GM19395 (cell line): ENCODE data around the gene CPXM2.

ENCODE experiments used
- ATAC-seq: cut with Tn5 transposase; IDR thresholded peaks from one replicate; pipeline ENCODE4 v1.9.1; 2021; ENCODE audit warnings: mild to moderate bottlenecking, moderate library complexity; ENCODE audit not compliant: unreplicated experiment

CPXM2 gene

DNA sequence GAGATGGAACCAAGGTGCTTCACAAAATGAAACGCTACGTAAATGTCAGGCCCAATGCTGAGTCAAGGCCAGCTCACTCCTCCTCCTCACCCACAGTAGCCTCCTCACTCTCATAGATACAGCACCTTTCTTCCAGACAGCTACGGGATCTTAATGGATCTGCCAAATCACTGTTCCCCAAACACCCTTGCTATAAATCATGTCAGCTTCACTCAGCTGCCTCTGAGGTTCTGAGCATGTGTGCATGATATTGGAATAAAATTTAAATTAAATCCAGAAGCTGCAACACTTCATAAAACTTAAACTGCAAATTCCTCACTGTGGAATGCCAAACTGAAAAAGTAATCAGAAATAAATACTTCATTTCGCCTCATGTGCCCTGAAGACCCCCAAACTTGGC is 14.7 kb upstream of the CPXM2 start:
- no peak for ATAC-seq

GRCh38 chr10:123904834-123905409 is 13.3 kb upstream of the CPXM2 start:
- ATAC-seq: no peak

- no peak for ATAC-seq
Observed at GRCh38 chr10:123903621-123904020, 12.0 kb upstream of the CPXM2 start.

- ATAC-seq: no peak
Observed at GRCh38 chr10:123901621-123902020, 10.0 kb upstream of the CPXM2 start.

DNA sequence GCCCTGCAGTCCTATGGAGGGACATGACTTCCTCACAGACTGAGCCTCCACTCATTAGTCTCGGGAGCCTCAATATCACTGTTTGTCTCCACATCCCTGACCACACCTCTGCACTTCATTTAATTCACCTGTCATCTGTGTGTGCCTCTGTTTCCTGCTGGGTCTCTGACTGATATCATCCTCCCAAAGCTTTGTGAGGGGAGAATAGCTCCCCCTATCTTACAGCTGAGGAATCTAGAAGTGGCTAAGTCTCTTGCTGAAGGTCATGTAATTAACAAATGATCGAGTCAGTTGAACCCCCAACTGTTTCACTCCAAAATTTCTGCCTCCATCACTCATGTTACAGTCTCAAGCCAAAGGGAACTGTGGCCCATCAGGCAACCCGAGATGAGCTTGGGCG is 5.5 kb upstream of the CPXM2 start:
- no peak for ATAC-seq

DNA sequence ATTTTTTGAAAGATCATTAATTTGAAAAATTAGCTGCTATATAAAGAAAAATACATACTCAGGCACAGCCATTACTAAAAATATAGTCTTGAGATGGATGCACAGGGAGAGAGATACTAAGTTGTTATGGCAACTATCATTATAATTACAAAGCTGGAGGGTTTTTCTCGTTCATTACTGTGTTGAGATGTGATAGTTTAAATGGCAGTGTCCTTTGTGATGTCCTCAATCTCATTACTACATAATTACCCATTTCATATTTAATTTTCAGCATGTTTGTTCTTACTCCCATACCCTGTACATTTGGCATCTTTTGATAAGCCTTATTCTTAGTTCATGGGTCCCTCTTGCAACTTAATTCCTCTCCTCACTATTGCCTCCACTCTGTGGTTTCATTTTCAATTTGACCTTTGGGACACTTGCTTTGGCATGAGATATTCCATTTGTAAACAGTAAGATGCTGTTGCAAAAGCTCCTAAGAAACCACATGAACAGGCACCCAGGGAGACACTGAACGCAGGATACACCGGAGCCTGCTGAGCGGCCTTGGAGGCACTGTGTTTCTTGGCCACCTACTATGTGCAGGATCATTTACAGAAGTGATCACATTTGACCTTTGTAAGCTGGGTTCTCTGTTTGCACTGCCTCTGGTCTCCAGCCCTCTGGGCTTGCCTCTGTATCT is 4.8 kb upstream of the CPXM2 start:
- ATAC-seq: no peak

DNA sequence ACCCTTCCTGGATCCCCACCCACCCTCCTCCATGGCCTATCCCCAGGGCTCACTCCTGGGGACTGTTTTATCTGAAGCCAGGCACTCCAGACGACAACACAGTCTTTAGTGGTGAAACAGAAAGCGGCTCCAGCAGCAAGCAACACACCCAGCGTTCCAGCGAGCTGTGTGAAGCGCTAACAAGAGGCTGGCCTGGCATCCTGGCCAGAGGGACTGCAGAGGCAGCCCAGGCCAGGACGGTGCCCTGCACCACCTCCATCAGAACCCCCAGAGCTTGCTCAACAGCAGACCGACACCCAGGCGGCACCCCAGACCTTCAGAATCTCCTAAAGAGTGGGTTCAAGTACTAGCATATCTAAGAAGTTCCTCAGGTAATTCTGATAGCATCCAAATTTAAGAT is 2.0 kb upstream of the CPXM2 start:
- ATAC-seq: no peak

DNA sequence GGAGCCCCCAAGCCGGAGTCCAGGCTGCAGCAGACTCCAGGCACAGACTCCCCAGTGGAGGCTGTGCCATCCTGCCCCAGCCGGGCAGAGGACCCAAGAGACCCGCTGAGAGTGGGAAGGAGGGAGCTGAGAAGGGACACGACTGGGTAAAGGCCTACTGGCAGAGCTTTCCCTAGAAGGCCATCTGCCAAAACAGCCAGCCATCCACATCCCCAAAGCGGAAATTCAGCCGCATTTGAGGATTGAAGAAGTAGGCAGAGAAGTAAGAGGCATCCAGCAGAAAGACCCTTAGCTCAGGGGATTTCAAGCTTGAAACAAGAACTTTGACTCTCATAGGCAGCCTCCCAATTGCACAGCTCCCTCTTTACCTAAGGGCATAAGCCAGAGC is 857 bp downstream of the CPXM2 start:
- ATAC-seq: no peak

- no peak for ATAC-seq
Observed at GRCh38 chr10:123890226-123890625, 1.4 kb downstream of the CPXM2 start.

DNA sequence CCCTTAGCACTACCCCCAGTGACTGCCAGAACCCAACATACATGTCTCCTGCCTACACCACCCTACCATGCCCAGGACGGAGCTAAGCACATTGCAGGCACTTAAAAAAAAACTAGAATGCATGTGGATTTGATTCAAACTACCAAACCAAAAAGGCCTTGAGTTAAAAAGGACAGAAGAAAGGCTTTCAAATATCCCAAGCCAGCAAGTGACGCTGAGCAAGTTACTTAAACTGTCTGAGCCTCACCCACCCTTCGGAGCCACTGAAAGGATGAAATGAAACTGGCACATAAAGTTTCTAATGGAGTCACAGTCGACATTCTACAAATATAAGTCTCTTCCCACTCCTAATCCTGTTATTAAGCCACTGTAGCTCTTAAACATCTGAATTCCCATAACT is 1.8 kb downstream of the CPXM2 start:
- no peak for ATAC-seq

DNA sequence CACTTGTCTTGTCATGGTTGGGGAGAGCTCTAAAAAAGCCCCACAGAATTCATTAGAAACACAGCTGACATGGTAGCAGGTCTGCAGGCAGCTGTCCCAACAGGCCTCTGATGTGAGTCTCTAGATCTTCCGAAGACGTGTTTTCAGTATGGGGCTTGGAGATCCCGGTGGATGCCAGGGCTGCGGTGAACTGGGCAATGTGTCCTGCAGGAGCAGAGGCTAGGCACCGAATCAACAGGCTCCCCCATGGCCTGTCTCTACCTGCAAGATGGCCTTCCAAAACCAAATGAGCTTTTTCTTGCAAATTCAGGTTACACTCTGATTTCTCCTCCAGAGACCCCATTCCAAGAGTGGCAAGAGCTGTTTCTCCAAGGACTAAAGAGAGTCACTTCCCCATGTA is 2.9 kb downstream of the CPXM2 start:
- no peak for ATAC-seq

- no peak for ATAC-seq
Observed at GRCh38 chr10:123888256-123888655, 3.4 kb downstream of the CPXM2 start.

- ATAC-seq: no peak
Observed at GRCh38 chr10:123886292-123886691, 5.3 kb downstream of the CPXM2 start.

GRCh38 chr10:123885406-123886170 is 6.0 kb downstream of the CPXM2 start:
- ATAC-seq: no peak

GRCh38 chr10:123884907-123885381 is 6.7 kb downstream of the CPXM2 start:
- no peak for ATAC-seq

- no peak for ATAC-seq
Observed at GRCh38 chr10:123884351-123884906, 7.2 kb downstream of the CPXM2 start.

- ATAC-seq: no peak
Observed at GRCh38 chr10:123883673-123884320, 7.8 kb downstream of the CPXM2 start.

- no peak for ATAC-seq
Observed at GRCh38 chr10:123882681-123883445, 8.7 kb downstream of the CPXM2 start.

GRCh38 chr10:123882177-123882576 is 9.4 kb downstream of the CPXM2 start:
- no peak for ATAC-seq

DNA sequence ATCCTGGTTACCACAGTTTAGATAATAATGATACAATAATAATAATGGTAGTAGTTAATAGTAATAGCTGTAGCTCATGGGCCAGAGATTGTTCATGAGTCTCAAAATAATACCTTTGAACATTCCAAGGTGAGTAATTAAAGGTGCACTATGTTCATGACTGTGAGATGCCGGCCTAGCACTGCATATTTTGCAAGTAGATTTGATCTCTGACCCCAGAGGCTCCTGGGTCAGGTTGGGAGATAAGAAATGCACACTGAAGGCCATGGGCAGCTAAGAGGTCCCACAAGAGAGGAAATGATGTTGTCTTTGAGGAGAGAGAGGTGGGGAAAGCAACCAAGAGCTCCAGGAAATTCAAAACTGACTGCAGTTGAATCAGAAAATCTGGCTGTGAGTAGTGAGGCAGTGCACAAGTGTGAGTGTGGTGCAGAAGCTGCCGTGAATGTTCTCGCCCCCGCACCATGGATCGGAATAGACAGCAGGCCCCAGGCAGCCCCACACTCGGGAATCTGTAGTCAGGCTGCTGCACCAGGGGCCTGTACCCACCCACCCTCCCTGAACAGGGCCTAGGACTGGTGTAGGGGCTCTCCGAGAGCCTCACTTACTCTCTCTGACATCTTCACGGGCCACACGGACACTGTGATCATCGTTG is 11.9 kb downstream of the CPXM2 start:
- no peak for ATAC-seq
